Endothelial cell of umbilical vein (primary cell): ENCODE results near the gene DUOX2. TPM values are rescaled to one million over a fixed set of nuclear protein-coding genes. Genes with fewer than 3 reads are reported as not detected.

Experiments
- BruUV-seq: library from RNA; stranded (reverse); fragments of 400-500 nt; replicated peaks from 2 replicates; lab custom pipeline; 2021; lab: Mats Ljungman, UMichigan
- CTCF ChIA-PET: fragments of 300-600, 350-600 bp; sonication (Branson Sonifier 250); formaldehyde crosslinking; loops from one replicate; lab custom pipeline; 2021; ENCODE audit warnings: antibody characterized with exemption, inconsistent platforms; lab: Charles Lee
- POLR2A ChIA-PET: fragments of 300-600, 350-600 bp; sonication (Branson Sonifier 250); formaldehyde crosslinking; loops from one replicate; lab custom pipeline; 2021; ENCODE audit warnings: antibody characterized with exemption, inconsistent platforms; lab: Charles Lee
- DNase-seq: peaks from one replicate; pipeline ENCODE4 v3.0.0-alpha.2; 2011; ENCODE audit warnings: low read depth, low spot score
- FAIRE-seq: peaks from 2 replicates; lab custom pipeline; 2011; peaks lifted over from hg19 to GRCh38; lab: Jason Lieb, UNC
- H2AFZ ChIP-seq: 2 replicates; pipeline ENCODE4 v1.6.0; 2012; ENCODE audit warnings: low read depth, low read length, control low read depth, inconsistent platforms
- H3K27ac ChIP-seq: 2 replicates; pipeline ENCODE4 v1.5.1; 2011; ENCODE audit warnings: low read depth, mild to moderate bottlenecking, control low read depth, low read length, moderate library complexity; ENCODE audit not compliant: insufficient read depth
- H3K27me3 ChIP-seq, 2 experiments: 2 replicates each; pipeline versions ENCODE4 v1.6.0 to v1.6.1; 2011; ENCODE audit warnings: low read length in 2 of 2, mixed read lengths in 1 of 2; ENCODE audit not compliant: control insufficient read depth in 2 of 2, insufficient read depth in 2 of 2
- H3K36me3 ChIP-seq, 2 experiments: 2 replicates in 1 of 2; 3 replicates in 1 of 2; pipeline ENCODE4 v1.5.1; 2011; ENCODE audit warnings: low read length in 2 of 2, mild to moderate bottlenecking in 1 of 2, moderate library complexity in 1 of 2; ENCODE audit not compliant: control insufficient read depth in 2 of 2, insufficient read depth in 2 of 2; ENCODE audit errors: extremely low read depth in 1 of 2
- H3K4me1 ChIP-seq: 3 replicates; pipeline ENCODE4 v1.5.1; 2011; ENCODE audit warnings: mild to moderate bottlenecking, low read length; ENCODE audit not compliant: control insufficient read depth, insufficient read depth; ENCODE audit errors: extremely low read depth
- H3K4me2 ChIP-seq: 2 replicates; pipeline ENCODE4 v1.6.1; 2011; ENCODE audit warnings: low read length, control low read depth, mixed read lengths; ENCODE audit not compliant: insufficient read depth
- H3K4me3 ChIP-seq, 3 experiments: fragments of 200-600 bp in 1 of 3; sonication (generic), shearing (Covaris generic) in 1 of 3; replicated peaks in 1 of 3; 2 replicates each; pipeline ENCODE4 v1.5.1; 2011 to 2016; ENCODE audit warnings: control low read depth in 3 of 3, low read length in 3 of 3, mild to moderate bottlenecking in 2 of 3, inconsistent platforms in 1 of 3, low read depth in 1 of 3, moderate library complexity in 1 of 3; ENCODE audit not compliant: insufficient read depth in 1 of 3
- H3K79me2 ChIP-seq: 2 replicates; pipeline ENCODE4 v1.6.0; 2012; ENCODE audit warnings: low read length, inconsistent platforms; ENCODE audit not compliant: control insufficient read depth, insufficient read depth
- H3K9ac ChIP-seq: replicated peaks from 2 replicates; pipeline ENCODE3; 2011; ENCODE audit warnings: low read length, control low read depth; ENCODE audit not compliant: insufficient read depth; ENCODE audit errors: extremely low read depth
- H3K9me1 ChIP-seq: replicated peaks from 3 replicates; pipeline ENCODE4 v1.6.0; 2011; ENCODE audit warnings: mild to moderate bottlenecking, low read length; ENCODE audit not compliant: control insufficient read depth, insufficient read depth; ENCODE audit errors: extremely low read depth
- H3K9me3 ChIP-seq: replicated peaks from 2 replicates; pipeline ENCODE4 v1.5.1; 2012; ENCODE audit warnings: low read length, inconsistent platforms; ENCODE audit not compliant: control insufficient read depth, insufficient read depth
- H4K20me1 ChIP-seq: replicated peaks from 2 replicates; pipeline ENCODE3; 2011; ENCODE audit warnings: mild to moderate bottlenecking, low read length; ENCODE audit not compliant: control insufficient read depth, insufficient read depth; ENCODE audit errors: extremely low read depth
- CTCF ChIP-seq, 2 donors: IDR thresholded peaks; 1 replicate in 1 of 2; 2 replicates in 1 of 2; pipeline ENCODE4 v1.5.1; 2011; ENCODE audit warnings: low read length in 2 of 2, mild to moderate bottlenecking in 2 of 2, moderate library complexity in 2 of 2, control low read depth in 1 of 2, inconsistent platforms in 1 of 2, low read depth in 1 of 2; ENCODE audit not compliant: insufficient read depth in 1 of 2; ENCODE audit errors: extremely low read depth in 1 of 2
- EZH2 ChIP-seq: IDR thresholded peaks from 2 replicates; pipeline ENCODE4 v1.6.1; 2012; ENCODE audit warnings: borderline replicate concordance, low read depth, mild to moderate bottlenecking, moderate library complexity, low read length, inconsistent platforms; ENCODE audit not compliant: severe bottlenecking
- FOS ChIP-seq: IDR thresholded peaks from 2 replicates; pipeline ENCODE4 v1.6.1; 2011; ENCODE audit warnings: mild to moderate bottlenecking, low read length, moderate library complexity, borderline replicate concordance; ENCODE audit not compliant: insufficient read depth
- GATA2 ChIP-seq: IDR thresholded peaks from 2 replicates; pipeline ENCODE4 v1.7.0; 2011; ENCODE audit warnings: low read depth, mild to moderate bottlenecking, moderate library complexity, mixed read lengths, low read length; ENCODE audit not compliant: insufficient read length, insufficient read depth
- JUN ChIP-seq: IDR thresholded peaks from 2 replicates; pipeline ENCODE4 v1.6.1; 2011; ENCODE audit warnings: borderline replicate concordance, low read depth; ENCODE audit not compliant: insufficient read length, insufficient read depth
- MYC ChIP-seq: IDR thresholded peaks from one replicate; pipeline ENCODE4 v1.6.1; 2011; ENCODE audit warnings: mild to moderate bottlenecking, low read depth, low read length
- POLR2A ChIP-seq: IDR thresholded peaks from 2 replicates; pipeline ENCODE4 v1.6.1; 2012; ENCODE audit warnings: low read depth, mild to moderate bottlenecking, control low read depth, low read length
- POLR2AphosphoS5 ChIP-seq: IDR thresholded peaks from 2 replicates; pipeline ENCODE4 v1.6.1; 2012; ENCODE audit warnings: low read depth, mild to moderate bottlenecking, control low read depth, low read length, moderate library complexity; ENCODE audit not compliant: insufficient read depth
- dilution Hi-C: fragments of 300-500 bp; cut with MboI; formaldehyde crosslinking; loops from one replicate; pipeline ENCODE4 v1.15.0; 2019; ENCODE audit warnings: low sequenced_read_pairs; ENCODE audit not compliant: extremely low pct_ligation_motif_present
- intact Hi-C: fragments of 100-400 bp; cut with micrococcal nuclease; formaldehyde crosslinking; loops from one replicate; pipeline ENCODE4 v1.10.0; 2022
- polyA plus RNA-seq, 4 experiments: library from polyadenylated mRNA; depleted of rRNA in 3 of 4; stranded (reverse) in 3 of 4; unstranded in 1 of 4; fragments of >200 nt; gene quantifications; 2 replicates each; pipeline versions ENCODE4 v1.2.1 to v1.2.3, GENCODE V29; 2011 to 2012; ENCODE audit warnings: missing spikeins in 1 of 4
- total RNA-seq: library from RNA; stranded (reverse); gene quantifications from 2 replicates; pipeline ENCODE4 v1.2.3, GENCODE V29; 2021
- TF ChIP-seq, protein P1 (sequence below): IDR thresholded peaks from 2 replicates; pipeline ENCODE4 v1.6.1; 2011; ENCODE audit not compliant: insufficient read depth, insufficient read length

DUOX2 gene
- total and polyA plus RNA-seq, 2 donors (not counting 3 experiments of a cell fraction or from before 2014, with no cell fraction given), result 0.01 TPM; not detected in 1

DNA sequence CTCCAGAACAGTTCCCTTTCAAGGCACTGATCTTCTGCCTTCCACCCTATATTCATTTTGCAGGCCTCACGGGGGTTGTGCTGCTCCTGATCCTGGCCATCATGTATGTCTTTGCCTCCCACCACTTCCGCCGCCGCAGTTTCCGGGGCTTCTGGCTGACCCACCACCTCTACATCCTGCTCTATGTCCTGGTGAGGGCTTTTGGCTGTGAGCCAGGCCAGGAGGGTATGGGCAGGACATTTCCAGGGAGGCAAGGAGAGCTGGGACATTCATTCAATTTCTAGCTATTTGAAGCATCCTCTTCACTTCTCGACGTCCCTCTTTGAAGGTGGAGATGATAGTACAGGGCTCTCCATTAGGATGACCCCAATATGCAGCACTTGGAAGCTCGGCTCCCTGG lies 41.8 kb upstream of the DUOX2 start:
- BruUV-seq, result no TSS peak
- Histone ChIP-seq H3K9ac (no peak overlapping the region), H3K79me2 (no peaks in the 10 kb centered on the region), H2AFZ (no peak overlapping the region), H3K9me3 (no peaks in the 10 kb centered on the region), H3K4me3 (no peak overlapping the region), H3K27ac (no peak overlapping the region), H3K9me1 (no peaks in the 10 kb centered on the region), H3K27me3 (no peaks in the 10 kb centered on the region), H3K4me2 (no peak overlapping the region), H3K4me1 (peaks cover 2% of the 10 kb centered on the region), H4K20me1 (no peaks in the 10 kb centered on the region), H3K36me3 (no peaks in the 10 kb centered on the region)
- ChIA-PET POLR2A (no interaction called here), CTCF (interaction anchor here (1.5 to 3.0 kb wide), 2 partner anchors 29 to 38 kb away, joined by 6 to 7 read pairs; no protein-coding TSS in a partner anchor)
- dilution Hi-C loops, result no loop called here
- intact Hi-C loops, result no loop called here
- no peak for DNase-seq
- TF ChIP-seq CTCF (IDR thresholded peaks at IDR 0.05; ENCODE audit: extremely low read depth in 1 of 2, insufficient read depth in 1 of 2, low read depth in 1 of 2, low read length in 2 of 2) (no peak), POLR2AphosphoS5 (no peak), GATA2 (no peak), JUN (no peak), MYC (no peak), EZH2 (no peak), POLR2A (no peak), FOS (no peak)
- TF ChIP-seq, protein P1, sequence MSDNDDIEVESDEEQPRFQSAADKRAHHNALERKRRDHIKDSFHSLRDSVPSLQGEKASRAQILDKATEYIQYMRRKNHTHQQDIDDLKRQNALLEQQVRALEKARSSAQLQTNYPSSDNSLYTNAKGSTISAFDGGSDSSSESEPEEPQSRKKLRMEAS, result no peak
- FAIRE-seq, result no peak
